Activated T-helper 9 cell treated with anti-CD3 and anti-CD28 coated beads, Interleukin-2, amount 50 U/mL, for 16 hours (primary cell): ENCODE data around the gene METTL22.

Experiments used
- DNase-seq: peaks from one replicate; pipeline ENCODE4 v3.0.0-alpha.2; 2020; ENCODE audit warnings: low read depth

Gene METTL22

GRCh38 chr16:8694795-8695728 lies 73.6 kb downstream of the METTL22 start:
- DNase-seq, result no peak

- DNase-seq, result no peak
These were observed 75.4 kb downstream of the METTL22 start for GRCh38 chr16:8696880-8697279.

GRCh38 chr16:8697965-8698364 lies 76.5 kb downstream of the METTL22 start:
- DNase-seq, result no peak
